HEK293T (cell line): ENCODE measurements around the gene NAGS.

Experiments
- CTCF ChIA-PET: fragments of 350-600 bp; formaldehyde crosslinking; extraction: SDS; loops from one replicate; lab custom pipeline; 2021; ENCODE audit warnings: antibody characterized with exemption, inconsistent platforms; lab: Yijun Ruan, JAX
- POLR2A ChIA-PET: fragments of 350-600 bp; formaldehyde crosslinking; extraction: SDS; loops from one replicate; lab custom pipeline; 2020; ENCODE audit warnings: antibody characterized with exemption, inconsistent platforms; lab: Yijun Ruan, JAX
- DNase-seq: peaks from one replicate; pipeline ENCODE4 v3.0.0; 2012; ENCODE audit warnings: mixed read lengths; ENCODE audit errors: extremely low spot score
- ARNT ChIP-seq: fragments of 450-650 bp; IDR thresholded peaks from 2 replicates; pipeline ENCODE4 v1.6.1; 2017; ENCODE audit warnings: mild to moderate bottlenecking
- BHLHE40 ChIP-seq: fragments of 450-650 bp; IDR thresholded peaks from 2 replicates; pipeline ENCODE4 v1.6.1; 2016; ENCODE audit warnings: mild to moderate bottlenecking, moderate library complexity, borderline replicate concordance
- CTBP1 ChIP-seq: fragments of 450-650 bp; IDR thresholded peaks from 2 replicates; pipeline ENCODE4 v1.6.1; 2016; ENCODE audit warnings: borderline replicate concordance
- ELF4 ChIP-seq: fragments of 450-650 bp; IDR thresholded peaks from 2 replicates; pipeline ENCODE4 v1.6.1; 2017; ENCODE audit warnings: antibody characterized with exemption
- FOXA1 ChIP-seq: fragments of 450-650 bp; IDR thresholded peaks from 2 replicates; pipeline ENCODE4 v1.6.1; 2016; ENCODE audit warnings: mild to moderate bottlenecking
- FOXK2 ChIP-seq: fragments of 450-650 bp; IDR thresholded peaks from 2 replicates; pipeline ENCODE4 v1.6.1; 2016; ENCODE audit warnings: mild to moderate bottlenecking
- FOXM1 ChIP-seq: fragments of 450-650 bp; IDR thresholded peaks from 2 replicates; pipeline ENCODE4 v1.6.1; 2017; ENCODE audit warnings: mild to moderate bottlenecking, borderline replicate concordance
- HDGF ChIP-seq: fragments of 450-650 bp; IDR thresholded peaks from 2 replicates; pipeline ENCODE4 v1.6.1; 2017; ENCODE audit warnings: antibody characterized with exemption, borderline replicate concordance
- L3MBTL2 ChIP-seq: fragments of 450-650 bp; conservative IDR thresholded peaks from 2 replicates; pipeline ENCODE4 v1.6.1; 2016; ENCODE audit warnings: mild to moderate bottlenecking
- LEF1 ChIP-seq: fragments of 450-650 bp; IDR thresholded peaks from 2 replicates; pipeline ENCODE4 v1.6.1; 2017; ENCODE audit warnings: mild to moderate bottlenecking, borderline replicate concordance
- NFRKB ChIP-seq: fragments of 450-650 bp; IDR thresholded peaks from 2 replicates; pipeline ENCODE4 v1.6.1; 2016; ENCODE audit warnings: mild to moderate bottlenecking, moderate library complexity
- SP1 ChIP-seq: fragments of 450-650 bp; IDR thresholded peaks from 2 replicates; pipeline ENCODE4 v1.6.1; 2017
- SUZ12 ChIP-seq: fragments of 450-650 bp; IDR thresholded peaks from 2 replicates; pipeline ENCODE4 v1.6.1; 2016; ENCODE audit warnings: mild to moderate bottlenecking
- TARDBP ChIP-seq: fragments of 450-650 bp; IDR thresholded peaks from 2 replicates; pipeline ENCODE4 v1.6.1; 2016
- ZNF384 ChIP-seq: fragments of 450-650 bp; IDR thresholded peaks from 2 replicates; pipeline ENCODE4 v1.6.1; 2016
- TF ChIP-seq, protein P1 (sequence below): fragments of 450-650 bp; IDR thresholded peaks from 2 replicates; pipeline ENCODE4 v1.6.1; 2016

Gene NAGS

DNA sequence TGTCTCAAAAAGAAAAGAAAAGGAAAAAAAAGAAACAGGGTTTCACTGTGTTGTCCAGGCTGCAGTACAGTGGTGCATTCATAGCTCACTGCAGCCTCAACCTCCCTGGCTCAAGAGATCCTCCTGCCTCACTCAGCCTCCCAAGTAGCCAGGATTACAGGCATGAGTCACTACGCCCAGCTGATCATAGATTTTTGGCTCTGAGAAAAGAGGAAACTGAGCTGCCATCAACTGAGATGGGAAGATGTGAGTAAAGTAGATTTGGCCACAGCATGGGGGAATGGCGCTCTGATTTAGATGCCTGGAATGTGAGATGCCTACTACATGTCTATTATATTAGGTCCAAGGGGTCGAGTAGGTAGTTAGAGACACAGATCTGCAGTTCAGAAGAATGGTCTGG, 5.9 kb upstream of the NAGS start:
- no peak for TF ChIP-seq SP1
- no peak for TF ChIP-seq LEF1
- TF ChIP-seq NFRKB = no peak
- no peak for TF ChIP-seq TARDBP
- TF ChIP-seq, protein P1, sequence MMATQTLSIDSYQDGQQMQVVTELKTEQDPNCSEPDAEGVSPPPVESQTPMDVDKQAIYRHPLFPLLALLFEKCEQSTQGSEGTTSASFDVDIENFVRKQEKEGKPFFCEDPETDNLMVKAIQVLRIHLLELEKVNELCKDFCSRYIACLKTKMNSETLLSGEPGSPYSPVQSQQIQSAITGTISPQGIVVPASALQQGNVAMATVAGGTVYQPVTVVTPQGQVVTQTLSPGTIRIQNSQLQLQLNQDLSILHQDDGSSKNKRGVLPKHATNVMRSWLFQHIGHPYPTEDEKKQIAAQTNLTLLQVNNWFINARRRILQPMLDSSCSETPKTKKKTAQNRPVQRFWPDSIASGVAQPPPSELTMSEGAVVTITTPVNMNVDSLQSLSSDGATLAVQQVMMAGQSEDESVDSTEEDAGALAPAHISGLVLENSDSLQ = no peak
- TF ChIP-seq SUZ12 = no peak
- TF ChIP-seq ARNT = no peak
- ChIA-PET CTCF (interaction anchor here (0.8 to 2.1 kb wide), 4 partner anchors 8 to 59 kb away, joined by 3 to 6 read pairs (median 4); no protein-coding TSS in a partner anchor), POLR2A (no interaction called here)
- no peak for DNase-seq

GRCh38 chr17:43999024-43999423, 5.4 kb upstream of the NAGS start:
- ChIA-PET CTCF (interaction anchor here (2.1 kb wide), 1 partner anchor 59 kb away, joined by 6 read pairs; no protein-coding TSS in a partner anchor), POLR2A (no interaction called here)

GRCh38 chr17:44000141-44000860, 4.1 kb upstream of the NAGS start:
- DNase-seq = no peak
- ChIA-PET POLR2A (no interaction called here), CTCF (interaction anchor here (0.6 to 1.3 kb wide), 3 partner anchors 53 to 109 kb away, joined by 3 to 6 read pairs (median 3); no protein-coding TSS in a partner anchor)
- no peak for TF ChIP-seq TARDBP
- no peak for TF ChIP-seq LEF1
- TF ChIP-seq FOXA1 = no peak
- no peak for TF ChIP-seq ELF4

More at GRCh38 chr17:43999024-43999423, 5.4 kb upstream of the NAGS start:
- no peak for DNase-seq
- TF ChIP-seq ARNT = no peak
- no peak for TF ChIP-seq FOXA1
- no peak for TF ChIP-seq ELF4
- no peak for TF ChIP-seq LEF1
- no peak for TF ChIP-seq FOXK2
- TF ChIP-seq SUZ12 = no peak
- TF ChIP-seq TARDBP = no peak
- no peak for TF ChIP-seq SP1
- no peak for TF ChIP-seq HDGF
- TF ChIP-seq CTBP1 = no peak
- no peak for TF ChIP-seq NFRKB

GRCh38 chr17:44000871-44001460, 3.5 kb upstream of the NAGS start:
- ChIA-PET CTCF (interaction anchor here (1.1 to 1.6 kb wide), 3 partner anchors 54 to 57 kb away, joined by 3 to 6 read pairs (median 5); no protein-coding TSS in a partner anchor), POLR2A (interaction anchor here (1.2 kb wide), 1 partner anchor 18 kb away, joined by 3 read pairs; no protein-coding TSS in a partner anchor)
- no peak for DNase-seq
- TF ChIP-seq FOXA1 = no peak
- no peak for TF ChIP-seq TARDBP
- no peak for TF ChIP-seq CTBP1
- TF ChIP-seq LEF1 = no peak
- TF ChIP-seq NFRKB = no peak
- TF ChIP-seq ARNT = no peak
- TF ChIP-seq SP1 = no peak
- TF ChIP-seq BHLHE40 = no peak
- no peak for TF ChIP-seq ELF4
- TF ChIP-seq L3MBTL2 = no peak
- TF ChIP-seq FOXM1 = no peak
- TF ChIP-seq, protein P1 = no peak
- TF ChIP-seq SUZ12 = no peak
- TF ChIP-seq HDGF = no peak
- TF ChIP-seq ZNF384 = no peak
- TF ChIP-seq FOXK2 = no peak

GRCh38 chr17:44001461-44001920, 2.9 kb upstream of the NAGS start:
- POLR2A ChIA-PET = interaction anchor here (1.2 kb wide), 1 partner anchor 18 kb away, joined by 3 read pairs; no protein-coding TSS in a partner anchor
- no peak for TF ChIP-seq TARDBP
- TF ChIP-seq FOXK2 = no peak
- TF ChIP-seq ARNT = no peak
- CTCF ChIA-PET = interaction anchor here (1.6 kb wide), 1 partner anchor 58 kb away, joined by 5 read pairs; no protein-coding TSS in a partner anchor
- DNase-seq = no peak

DNA sequence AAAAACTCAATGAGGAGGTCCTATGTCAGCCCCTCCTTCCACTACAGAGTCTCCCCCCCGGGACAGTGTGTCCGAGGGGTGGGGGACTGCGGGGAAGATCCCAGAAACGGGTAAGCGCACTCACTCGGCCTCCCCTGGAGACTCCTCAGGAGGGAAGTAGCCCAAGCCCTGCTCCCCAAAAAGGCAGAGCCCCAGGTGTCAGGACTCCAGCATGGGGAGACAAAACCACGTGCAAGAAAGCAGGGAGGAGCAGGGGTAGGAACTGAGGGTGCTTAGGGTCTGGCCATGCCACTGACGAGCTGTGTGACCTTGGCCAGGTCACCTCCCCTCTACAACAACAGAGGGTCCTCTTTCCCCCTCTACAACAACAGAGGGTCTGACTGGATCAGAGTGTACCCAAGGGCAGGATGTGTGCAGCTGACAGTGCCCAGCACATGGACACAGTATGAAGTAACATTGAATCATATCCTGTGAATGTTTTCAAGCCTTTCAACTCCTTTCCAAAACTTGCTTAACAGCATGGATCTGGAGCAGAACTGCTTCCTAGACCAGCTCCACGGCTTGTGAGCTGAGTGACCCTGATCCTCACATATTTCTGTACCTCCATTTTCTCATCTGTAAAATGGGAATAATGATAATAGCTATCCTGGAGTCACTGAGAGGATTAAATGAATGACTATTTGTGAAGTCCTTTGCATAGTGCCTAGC, 2.1 kb upstream of the NAGS start:
- POLR2A ChIA-PET = interaction anchor here (1.1 to 1.2 kb wide), 3 partner anchors 19 to 67 kb away, joined by 3 to 4 read pairs (median 3); no protein-coding TSS in a partner anchor
- DNase-seq = no peak
- CTCF ChIA-PET = interaction anchor here (1.6 kb wide), 1 partner anchor 58 kb away, joined by 5 read pairs; no protein-coding TSS in a partner anchor

More for the DNA sequence above, 2.1 kb upstream of the NAGS start:
- TF ChIP-seq CTBP1 (no peak), L3MBTL2 (no peak), BHLHE40 (no peak), FOXK2 (no peak), SP1 (no peak), ZNF384 (no peak), TARDBP (no peak), NFRKB (no peak), SUZ12 (no peak), ARNT (no peak)
